HK-2 (cell line): ENCODE measurements around the gene MACROD2.
A peak's percentile ranks its signal among the peaks of the same experiment; 100 is the strongest.

Experiments
- DNase-seq: peaks from one replicate; pipeline ENCODE4 v3.0.0-alpha.2; 2018; ENCODE audit not compliant: unreplicated experiment

MACROD2 gene

GRCh38 chr20:14062171-14062570 lies 66.9 kb downstream of the MACROD2 start:
- no peak for DNase-seq

- DNase-seq = no peak
Measured at GRCh38 chr20:14062786-14063185, 67.5 kb downstream of the MACROD2 start.

- no peak for DNase-seq
Measured at GRCh38 chr20:14064333-14064732, 69.0 kb downstream of the MACROD2 start.

- no peak for DNase-seq
Measured at GRCh38 chr20:14064921-14065320, 69.6 kb downstream of the MACROD2 start.

- DNase-seq = no peak
Measured at GRCh38 chr20:14065774-14066173, 70.5 kb downstream of the MACROD2 start.

- no peak for DNase-seq
Measured at GRCh38 chr20:14067603-14068002, 72.3 kb downstream of the MACROD2 start.

GRCh38 chr20:14069796-14070195 lies 74.5 kb downstream of the MACROD2 start:
- peak; percentile 33 for DNase-seq

GRCh38 chr20:14093652-14094051 lies 98.3 kb downstream of the MACROD2 start:
- no peak for DNase-seq

GRCh38 chr20:14098261-14098660 lies 102.9 kb downstream of the MACROD2 start:
- no peak for DNase-seq

- no peak for DNase-seq
Measured at GRCh38 chr20:14113416-14113815, 118.1 kb downstream of the MACROD2 start.

GRCh38 chr20:14114065-14114704 lies 118.9 kb downstream of the MACROD2 start:
- DNase-seq = no peak

- no peak for DNase-seq
Measured at GRCh38 chr20:14116037-14116436, 120.7 kb downstream of the MACROD2 start.

- no peak for DNase-seq
Measured at GRCh38 chr20:14117768-14118167, 122.5 kb downstream of the MACROD2 start.

- no peak for DNase-seq
Measured at GRCh38 chr20:14126856-14127255, 131.5 kb downstream of the MACROD2 start.

- DNase-seq = no peak
Measured at GRCh38 chr20:14127514-14128223, 132.4 kb downstream of the MACROD2 start.

GRCh38 chr20:14134004-14134403 lies 138.7 kb downstream of the MACROD2 start:
- no peak for DNase-seq

GRCh38 chr20:14142171-14142570 lies 146.9 kb downstream of the MACROD2 start:
- DNase-seq = peak; percentile 44

GRCh38 chr20:14142964-14143627 lies 147.8 kb downstream of the MACROD2 start:
- DNase-seq = no peak

- no peak for DNase-seq
Measured at GRCh38 chr20:14148042-14148441, 152.7 kb downstream of the MACROD2 start.

- no peak for DNase-seq
Measured at GRCh38 chr20:14155361-14155760, 160.0 kb downstream of the MACROD2 start.

GRCh38 chr20:14178528-14178927 lies 183.2 kb downstream of the MACROD2 start:
- no peak for DNase-seq

- DNase-seq = no peak
Measured at GRCh38 chr20:14178952-14179351, 183.6 kb downstream of the MACROD2 start.

- DNase-seq = no peak
Measured at GRCh38 chr20:14189794-14190402, 194.6 kb downstream of the MACROD2 start.
